Measurements from ENCODE around the gene OVOL2.
"Not testable (repeated sequence)": the region's sequence is repeated elsewhere in the genome, so short reads cannot be mapped to it uniquely, and the experiment has no call there.

Gene OVOL2

GRCh38 chr20:18057101-18057993 is at the start of gene OVOL2:
Gene OVOL2 (minus strand): TSS chr20:18057916. CDS start chr20:18057634, 282 bp downstream.
- no peak for DNase-seq (ENCODE audit: low read depth)

DNA sequence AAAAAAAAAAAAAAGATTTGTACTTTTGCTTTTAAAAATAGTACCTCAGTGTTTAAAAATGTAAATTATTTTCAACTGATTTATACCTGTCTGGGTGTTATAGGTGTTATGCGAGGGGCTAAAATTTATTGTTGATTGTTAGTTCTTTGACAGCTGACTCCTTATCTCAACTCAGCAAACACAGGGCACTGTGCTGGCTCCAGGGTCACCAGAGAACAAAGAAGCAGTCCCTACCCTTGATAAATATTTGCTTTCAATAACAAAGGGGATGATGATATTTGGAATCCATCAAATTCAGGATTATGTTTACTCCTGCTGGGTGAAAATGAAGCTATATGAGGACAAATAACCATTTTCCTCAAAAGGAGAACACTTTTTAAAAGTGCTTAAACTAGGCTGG is 45.8 kb upstream of the OVOL2 start:
- no peak for DNase-seq (ENCODE audit: low read depth)

DNA sequence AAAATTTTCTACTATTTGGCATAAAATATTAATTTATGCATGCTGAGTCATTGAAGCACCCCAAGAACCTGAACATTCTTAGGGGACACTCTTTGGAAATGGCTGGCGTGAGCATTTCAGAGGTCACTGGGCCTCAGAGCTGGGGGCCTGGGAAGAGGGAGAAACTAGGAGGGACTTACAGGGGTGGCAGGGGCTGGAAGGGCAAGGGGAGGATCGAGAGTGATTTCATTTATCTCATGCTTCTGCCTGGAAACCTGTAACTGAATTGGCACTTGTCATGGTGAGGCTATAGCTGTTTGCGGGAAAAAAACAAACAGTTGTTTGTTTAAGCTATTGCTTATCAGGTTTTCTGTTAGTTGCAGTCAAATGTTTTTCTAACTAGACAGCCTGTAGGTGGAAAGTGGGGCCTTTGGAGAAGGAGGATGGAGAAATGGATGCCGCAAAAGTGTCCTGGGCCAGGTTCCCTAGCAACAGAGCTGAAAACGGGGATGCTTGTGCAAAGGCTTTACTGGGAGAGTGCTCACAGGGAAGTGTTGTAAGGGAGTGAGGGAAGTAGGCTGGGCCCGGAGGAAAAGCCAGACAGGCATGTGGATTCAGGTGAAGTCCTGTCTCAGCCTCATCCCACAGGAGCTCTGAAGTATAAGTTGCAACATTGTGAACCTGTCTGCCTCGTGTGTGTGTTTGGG is 43.6 kb upstream of the OVOL2 start:
- no peak for DNase-seq (ENCODE audit: low read depth)

DNA sequence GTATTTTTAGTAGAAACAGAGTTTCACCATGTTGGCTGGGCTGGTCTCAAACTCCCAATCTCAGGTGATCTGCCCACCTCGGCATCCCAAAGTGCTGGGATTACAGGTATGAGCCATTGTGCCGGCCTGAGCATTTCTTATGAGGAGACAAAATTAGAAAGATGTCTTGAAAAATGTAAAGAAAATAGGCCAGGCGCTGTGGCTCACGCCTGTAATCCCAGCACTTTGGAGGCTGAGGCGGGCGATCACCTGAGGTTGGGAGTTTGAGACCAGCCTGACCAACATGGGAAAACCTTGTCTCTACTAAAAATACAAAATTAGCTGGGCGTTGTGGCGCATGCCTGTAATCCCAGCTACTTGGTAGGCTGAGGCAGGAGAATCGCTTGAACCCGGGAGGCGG is 42.9 kb upstream of the OVOL2 start:
- not testable (repeated sequence) for DNase-seq (ENCODE audit: low read depth)

- DNase-seq (ENCODE audit: low read depth) = no peak
Observed at GRCh38 chr20:18094191-18094590, 36.5 kb upstream of the OVOL2 start.

GRCh38 chr20:18093388-18093787 is 35.7 kb upstream of the OVOL2 start:
- DNase-seq (ENCODE audit: low read depth) = no peak

DNA sequence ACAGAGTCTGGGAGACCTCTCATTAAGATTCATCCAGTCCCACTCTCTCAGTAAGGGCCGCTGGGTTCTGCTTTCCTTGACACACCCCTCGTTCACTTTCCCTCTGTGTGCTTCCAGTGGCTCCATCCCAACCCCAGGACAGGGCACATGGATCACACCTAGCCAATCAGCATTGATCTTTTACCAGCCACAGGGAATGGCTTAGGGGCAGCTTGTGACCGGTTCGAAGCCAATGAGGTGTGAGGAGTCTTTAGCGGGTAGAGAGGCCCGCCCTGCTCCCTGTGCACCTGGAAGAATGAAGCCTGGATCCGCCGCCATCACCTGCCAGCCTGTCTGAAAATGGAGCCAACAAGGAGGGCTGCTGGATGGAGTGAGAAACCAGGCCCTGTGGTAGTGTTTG is 35.2 kb upstream of the OVOL2 start:
- DNase-seq (ENCODE audit: low read depth) = no peak

DNA sequence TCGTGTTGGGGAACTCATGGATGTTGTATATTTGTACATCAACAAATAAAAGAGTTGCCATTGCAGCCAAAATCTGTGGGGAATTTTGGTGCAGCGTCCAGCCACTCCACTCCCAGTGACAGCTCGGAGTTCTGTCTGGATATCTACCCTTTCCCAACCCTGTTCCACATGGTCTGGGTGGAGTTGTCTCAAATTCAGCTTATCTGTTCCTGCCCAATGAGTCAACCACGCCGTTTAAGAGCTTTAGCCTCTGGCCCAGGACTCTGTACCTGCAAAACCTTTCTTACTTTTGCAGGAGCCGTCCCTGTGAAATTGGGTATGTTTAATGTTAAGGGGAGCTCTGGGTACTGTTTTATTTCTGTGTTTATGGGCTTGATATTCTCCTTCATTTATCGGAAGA is 33.9 kb upstream of the OVOL2 start:
- no peak for DNase-seq (ENCODE audit: low read depth)

DNA sequence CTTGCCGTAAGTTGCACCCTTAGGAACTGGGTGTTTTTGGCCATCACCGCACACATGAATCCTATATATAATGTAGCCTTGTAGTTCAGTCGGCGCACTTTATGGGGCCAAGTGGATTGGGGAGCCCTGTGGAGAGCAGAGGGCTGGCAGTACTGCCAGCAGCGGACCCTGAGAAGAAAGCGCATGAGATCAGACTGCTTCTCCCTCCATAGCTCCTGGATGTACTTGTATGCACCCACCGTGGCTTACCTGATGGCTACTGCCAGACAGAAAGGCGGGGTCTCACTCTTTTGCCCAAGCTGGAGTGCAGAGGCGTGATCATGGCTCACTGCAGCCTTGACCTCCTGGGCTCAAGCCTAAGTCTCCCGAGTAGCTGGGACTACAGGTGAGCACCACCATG is 32.8 kb upstream of the OVOL2 start:
- no peak for DNase-seq (ENCODE audit: low read depth)

GRCh38 chr20:18090044-18090443 is 32.3 kb upstream of the OVOL2 start:
- no peak for DNase-seq (ENCODE audit: low read depth)

DNA sequence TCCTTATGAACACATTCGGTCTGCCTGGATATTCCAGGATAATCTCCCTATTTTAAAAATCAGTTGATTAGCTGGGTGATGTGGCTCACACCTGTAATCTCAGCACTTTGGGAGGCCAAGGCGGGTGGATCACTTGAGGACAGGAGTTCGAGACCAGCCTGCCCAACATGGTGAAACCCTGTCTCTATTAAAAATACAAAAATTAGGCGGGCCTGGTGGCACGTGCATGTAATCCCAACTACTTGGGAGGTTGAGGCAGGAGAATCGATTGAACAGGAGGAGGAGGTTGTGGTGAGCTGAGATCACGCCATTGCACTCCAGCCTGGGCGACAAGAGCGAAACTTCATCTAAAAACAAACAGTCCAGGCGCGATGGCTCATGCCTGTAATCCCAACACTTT is 31.1 kb upstream of the OVOL2 start:
- DNase-seq (ENCODE audit: low read depth) = not testable (repeated sequence)

DNA sequence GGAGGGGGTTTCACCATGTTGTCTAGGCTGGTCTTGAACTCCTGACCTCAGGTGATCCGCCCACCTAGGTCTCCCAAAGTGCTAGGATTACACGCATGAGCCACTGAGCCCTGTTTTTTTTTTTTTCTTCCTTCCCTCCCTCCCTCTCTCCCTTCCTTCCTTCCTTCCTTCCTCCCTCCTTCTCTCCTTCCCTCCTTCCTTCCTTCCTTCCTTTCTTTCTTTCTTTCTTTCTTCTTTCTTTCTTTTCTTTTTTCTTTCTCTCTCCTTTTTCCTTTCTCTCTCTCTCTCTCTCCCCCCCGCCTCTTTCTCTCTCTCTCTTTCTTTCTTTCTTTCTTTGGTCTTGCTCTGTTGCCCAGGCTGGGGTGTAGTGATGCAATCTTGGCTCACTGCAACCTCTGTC is 30.6 kb upstream of the OVOL2 start:
- DNase-seq (ENCODE audit: low read depth) = not testable (repeated sequence)

- DNase-seq (ENCODE audit: low read depth) = no peak
Observed at GRCh38 chr20:18087054-18087453, 29.3 kb upstream of the OVOL2 start.

- not testable (repeated sequence) for DNase-seq (ENCODE audit: low read depth)
Observed at GRCh38 chr20:18080836-18081235, 23.1 kb upstream of the OVOL2 start.

DNA sequence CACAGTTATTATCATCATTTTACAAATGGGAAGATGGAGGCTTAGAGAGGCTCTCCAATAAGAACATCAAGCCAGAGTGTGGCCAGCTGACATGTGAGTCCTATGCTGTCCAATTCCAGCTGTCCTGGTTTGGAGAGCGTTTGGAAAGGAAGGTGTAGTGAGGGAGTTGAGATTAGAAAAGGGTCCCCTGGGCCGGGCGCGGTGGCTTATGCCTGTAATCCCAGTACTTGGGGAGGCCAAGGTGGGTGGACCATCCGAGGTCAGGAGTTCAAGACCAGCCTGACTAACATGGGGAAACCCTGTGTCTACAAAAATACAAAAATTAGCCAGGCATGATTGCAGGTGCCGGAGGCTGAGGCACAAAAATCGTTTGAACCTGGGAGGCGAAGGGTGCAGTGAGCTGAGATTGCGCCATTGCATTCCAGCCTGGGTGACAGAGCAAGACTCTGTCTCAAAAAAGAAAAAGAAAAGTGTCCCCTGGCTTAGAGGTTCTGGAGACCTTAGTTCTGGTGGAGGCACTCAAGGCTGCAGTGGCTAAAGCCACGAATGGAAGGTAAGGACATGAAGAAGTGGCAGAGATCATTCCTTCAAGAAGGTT is 22.1 kb upstream of the OVOL2 start:
- DNase-seq (ENCODE audit: low read depth) = no peak

DNA sequence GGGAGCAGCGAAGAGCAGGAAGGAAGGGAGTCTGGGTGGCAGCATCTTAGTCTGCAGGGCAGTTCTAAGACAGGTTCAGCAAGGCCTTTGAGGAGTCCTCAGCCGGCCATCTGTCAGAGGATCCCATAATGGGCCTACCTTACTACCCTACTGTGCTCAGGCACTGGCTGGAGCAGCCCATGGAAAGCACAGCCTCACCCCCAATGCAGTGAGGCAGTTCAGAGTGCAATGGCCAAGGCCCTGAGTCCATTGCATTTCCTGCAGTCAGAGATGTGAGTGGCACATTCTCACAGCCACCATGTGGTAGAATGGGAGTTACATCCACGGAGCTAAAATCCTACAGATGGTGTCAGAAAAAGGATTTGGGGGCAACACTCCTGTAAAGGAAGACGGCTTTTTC is 19.4 kb upstream of the OVOL2 start:
- DNase-seq (ENCODE audit: low read depth) = no peak

DNA sequence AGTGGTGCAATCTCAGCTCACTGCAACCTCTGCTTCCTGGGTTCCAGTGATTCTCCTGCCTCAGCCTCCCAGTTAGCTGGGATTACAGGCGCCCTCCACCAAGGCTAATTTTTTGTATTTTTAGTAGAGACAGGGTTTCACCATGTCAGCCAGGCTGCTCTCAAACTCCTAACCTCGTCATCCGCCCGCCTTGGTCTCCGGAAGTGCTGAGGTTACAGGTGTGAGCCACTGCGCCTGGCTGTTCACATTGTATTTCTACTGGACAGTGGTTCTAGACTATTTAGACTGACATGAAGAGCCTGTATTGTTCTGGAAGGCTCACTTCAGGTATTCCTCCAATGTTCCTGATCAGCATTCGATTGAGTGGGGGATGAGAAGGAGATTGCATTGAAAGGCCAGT is 14.8 kb upstream of the OVOL2 start:
- DNase-seq (ENCODE audit: low read depth) = no peak

GRCh38 chr20:18066421-18067333 is 9.0 kb upstream of the OVOL2 start:
- no peak for DNase-seq (ENCODE audit: low read depth)

DNA sequence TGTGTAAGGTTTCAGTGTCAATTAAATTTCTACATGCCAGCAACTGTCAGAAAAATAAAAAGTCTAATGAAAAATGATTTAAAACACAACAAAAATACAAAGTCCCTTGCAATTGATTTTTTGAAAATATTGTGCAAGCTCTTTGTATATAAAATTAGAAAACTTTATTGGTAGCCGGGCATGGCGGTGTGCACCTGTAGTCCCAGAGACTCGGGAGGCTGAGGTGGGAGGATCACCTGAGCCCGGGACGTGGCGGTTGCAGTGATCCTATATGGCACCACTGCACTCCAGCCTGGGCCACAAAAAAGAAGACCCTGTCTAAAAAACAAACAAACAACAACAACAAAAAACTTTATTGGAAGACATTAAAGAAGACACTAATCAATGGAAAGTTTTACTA is 6.0 kb upstream of the OVOL2 start:
- DNase-seq (ENCODE audit: low read depth) = no peak

DNA sequence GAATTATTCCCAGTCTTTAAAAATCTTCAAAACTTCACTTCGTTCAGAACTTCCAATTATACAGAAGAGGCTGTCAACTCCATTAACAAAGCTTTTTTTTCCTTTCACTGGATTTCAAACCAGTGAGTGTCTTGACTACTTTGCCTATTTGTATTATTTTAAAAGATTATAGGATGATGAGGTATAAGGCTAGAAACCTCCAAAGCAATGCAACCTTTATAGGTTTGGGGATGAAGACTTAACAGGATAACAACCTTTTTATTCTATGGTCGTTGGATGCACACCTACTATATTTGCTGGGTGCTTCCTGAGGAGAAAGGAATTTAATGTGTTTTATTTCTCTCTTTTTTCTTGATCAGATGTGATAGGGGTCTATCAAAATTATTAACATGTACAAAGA is 1.9 kb upstream of the OVOL2 start:
- DNase-seq (ENCODE audit: low read depth) = no peak

GRCh38 chr20:18058661-18059467 is 1.1 kb upstream of the OVOL2 start:
- DNase-seq (ENCODE audit: low read depth) = no peak
